Liver (tissue), 9 donors: ENCODE data around the gene FAAP100. TPM values are rescaled to one million over a fixed set of nuclear protein-coding genes. Genes with fewer than 3 reads are reported as not detected.
A peak's percentile ranks its signal among the peaks of the same experiment; 100 is the strongest.

Experiments used
- DNase-seq: peaks from one replicate; pipeline ENCODE4 v3.0.0-alpha.2; 2017; ENCODE audit warnings: low spot score
- H3K27ac ChIP-seq, 2 donors: one replicate each; pipeline ENCODE4 v1.7.0; 2013; ENCODE audit warnings: inconsistent platforms in 2 of 2, low read length in 2 of 2, control low read depth in 1 of 2, low read depth in 1 of 2, mild to moderate bottlenecking in 1 of 2
- H3K27me3 ChIP-seq, 4 donors: one replicate each; pipeline versions ENCODE4 v1.6.1 to v1.7.0; 2013; ENCODE audit warnings: low read length in 3 of 4, inconsistent platforms in 1 of 4, mild to moderate bottlenecking in 1 of 4, moderate library complexity in 1 of 4; ENCODE audit not compliant: control insufficient read depth in 4 of 4, insufficient read depth in 4 of 4
- H3K36me3 ChIP-seq, 4 donors: one replicate each; pipeline versions ENCODE4 v1.6.1 to v1.7.0; 2013; ENCODE audit warnings: low read length in 3 of 4, mild to moderate bottlenecking in 3 of 4, low read depth in 1 of 4, moderate library complexity in 1 of 4; ENCODE audit not compliant: control insufficient read depth in 4 of 4, insufficient read depth in 3 of 4
- H3K4me1 ChIP-seq, 4 donors: one replicate each; pipeline versions ENCODE4 v1.6.1 to v1.7.0; 2013; ENCODE audit warnings: low read length in 3 of 4, mild to moderate bottlenecking in 3 of 4, moderate library complexity in 1 of 4; ENCODE audit not compliant: control insufficient read depth in 4 of 4, insufficient read depth in 4 of 4
- H3K4me3 ChIP-seq, 3 donors: one replicate each; pipeline versions ENCODE4 v1.6.1 to v1.7.0; 2013; ENCODE audit warnings: low read length in 3 of 3, control low read depth in 1 of 3, low read depth in 1 of 3, mild to moderate bottlenecking in 1 of 3
- H3K9ac ChIP-seq, 2 donors: one replicate each; pipeline ENCODE4 v1.7.0; 2013; ENCODE audit warnings: low read length in 2 of 2, mild to moderate bottlenecking in 2 of 2, moderate library complexity in 2 of 2, control low read depth in 1 of 2, low read depth in 1 of 2
- H3K9me3 ChIP-seq, 4 donors: one replicate each; pipeline versions ENCODE4 v1.6.1 to v1.7.0; 2013; ENCODE audit warnings: low read length in 3 of 4; ENCODE audit not compliant: control insufficient read depth in 4 of 4
- ATF3 ChIP-seq: IDR thresholded peaks from 2 replicates; pipeline ENCODE4 v1.6.1; 2016; ENCODE audit warnings: antibody characterized with exemption
- CTCF ChIP-seq: fragments of 150-350 bp; IDR thresholded peaks from 2 replicates; pipeline ENCODE4 v1.5.1; 2017; ENCODE audit warnings: improper control_type of control experiment, low read depth, low read length; ENCODE audit not compliant: missing input control
- EGR1 ChIP-seq, 2 donors: IDR thresholded peaks; 2 replicates each; pipeline ENCODE4 v1.6.1; 2016 to 2018; ENCODE audit warnings: antibody characterized with exemption in 2 of 2, low read depth in 2 of 2
- FOXA1 ChIP-seq: IDR thresholded peaks from 2 replicates; pipeline ENCODE4 v1.6.1; 2016; ENCODE audit warnings: antibody characterized with exemption
- FOXA2 ChIP-seq: IDR thresholded peaks from 2 replicates; pipeline ENCODE4 v1.6.1; 2016; ENCODE audit warnings: antibody characterized with exemption
- GABPA ChIP-seq, 2 donors: IDR thresholded peaks in 1 of 2; conservative IDR thresholded peaks in 1 of 2; 2 replicates each; pipeline ENCODE4 v1.6.1; 2016; ENCODE audit warnings: antibody characterized with exemption in 2 of 2, mild to moderate bottlenecking in 1 of 2, moderate library complexity in 1 of 2
- HNF4A ChIP-seq, 2 donors: conservative IDR thresholded peaks; 2 replicates each; pipeline ENCODE4 v1.6.1; 2016; ENCODE audit warnings: antibody characterized with exemption in 2 of 2, mild to moderate bottlenecking in 2 of 2
- HNF4G ChIP-seq: IDR thresholded peaks from 2 replicates; pipeline ENCODE4 v1.6.1; 2016; ENCODE audit warnings: antibody characterized with exemption
- JUND ChIP-seq, 2 donors: IDR thresholded peaks; 2 replicates each; pipeline ENCODE4 v1.6.1; 2016; ENCODE audit warnings: antibody characterized with exemption in 2 of 2
- MAX ChIP-seq: IDR thresholded peaks from 2 replicates; pipeline ENCODE4 v1.6.1; 2016; ENCODE audit warnings: antibody characterized with exemption
- NR2F2 ChIP-seq: IDR thresholded peaks from 2 replicates; pipeline ENCODE4 v1.6.1; 2016; ENCODE audit warnings: antibody characterized with exemption
- RAD21 ChIP-seq, 2 donors: IDR thresholded peaks; 2 replicates each; pipeline ENCODE4 v1.6.1; 2016; ENCODE audit warnings: antibody characterized with exemption in 2 of 2, mild to moderate bottlenecking in 2 of 2
- REST ChIP-seq: IDR thresholded peaks from 2 replicates; pipeline ENCODE4 v1.6.1; 2016; ENCODE audit warnings: antibody characterized with exemption, mild to moderate bottlenecking
- RXRA ChIP-seq, 2 donors: IDR thresholded peaks; 2 replicates each; pipeline ENCODE4 v1.6.1; 2017 to 2018; ENCODE audit warnings: antibody characterized with exemption in 2 of 2, mild to moderate bottlenecking in 1 of 2
- SP1 ChIP-seq: IDR thresholded peaks from 2 replicates; pipeline ENCODE4 v1.6.1; 2018; ENCODE audit warnings: antibody characterized with exemption, mild to moderate bottlenecking
- TAF1 ChIP-seq: conservative IDR thresholded peaks from 2 replicates; pipeline ENCODE4 v1.6.1; 2016; ENCODE audit warnings: antibody characterized with exemption, mild to moderate bottlenecking
- ZBTB33 ChIP-seq: IDR thresholded peaks from 2 replicates; pipeline ENCODE4 v1.6.1; 2016; ENCODE audit warnings: antibody characterized with exemption
- WGBS: extraction: QIAGEN DNeasy Blood & Tissue Kit; methylation state at CpG from one replicate; pipeline ENCODE4 v1.1.7; 2013; 5-methylcytosine and 5-hydroxymethylcytosine counted together
- polyA plus RNA-seq, 2 donors: library from polyadenylated mRNA; stranded (reverse) in 1 of 2; unstranded in 1 of 2; fragments of 200-250 nt in 1 of 2; fragments of >200 nt in 1 of 2; fragmentation: Nextera tagmentation in 1 of 2; extraction: Ambion mirVana in 1 of 2; gene quantifications; one replicate each; pipeline versions ENCODE4 v1.2.1 to v1.2.3, GENCODE V29; 2013 to 2015
- total RNA-seq, 2 donors: library from RNA; depleted of rRNA; stranded (reverse); fragments of >200 nt; gene quantifications; one replicate each; pipeline ENCODE4 v1.2.3, GENCODE V29; 2014
- donor health status: healthy.
- donor health status: healthy.
- donor health status: healthy.
- donor health status: healthy.
- donor health status: healthy.

FAAP100 gene
- total and polyA plus RNA-seq, 4 donors = 8.1 to 14.7 (median 9.7) TPM

GRCh38 chr17:81508639-81509206 is 43.4 kb downstream of the FAAP100 start:
- Histone ChIP-seq H3K9ac (no peak overlapping the region), H3K27ac (no peak overlapping the region), H3K4me3 (peak overlapping the region in 1 of 3 donors; percentile 97), H3K4me1 (peaks cover 3 to 36% (median 17%) of the 10 kb centered on the region in 4 donors), H3K36me3 (peaks cover 3 to 22% (median 13%) of the 10 kb centered on the region in 4 donors), H3K9me3 (no peaks in the 10 kb centered on the region), H3K27me3 (no peaks in the 10 kb centered on the region)
- no peak for TF ChIP-seq FOXA2
- no peak for TF ChIP-seq GABPA (IDR thresholded peaks at IDR 0.05 in 1 of 2, conservative IDR thresholded peaks at IDR 0.05 in 1 of 2)
- no peak for TF ChIP-seq SP1
- no peak for TF ChIP-seq REST
- no peak for TF ChIP-seq TAF1
- peak in 1 of 2 donors; percentile 8 for TF ChIP-seq HNF4A (conservative IDR thresholded peaks at IDR 0.05)
- no peak for TF ChIP-seq RAD21 (IDR thresholded peaks at IDR 0.05)
- TF ChIP-seq HNF4G = no peak
- TF ChIP-seq JUND (IDR thresholded peaks at IDR 0.05) = peak in 1 of 2 donors; percentile 9
- peak in 1 of 2 donors; percentile 11 for TF ChIP-seq RXRA (IDR thresholded peaks at IDR 0.05)
- no peak for TF ChIP-seq ZBTB33
- no peak for TF ChIP-seq CTCF
- no peak for TF ChIP-seq ATF3
- TF ChIP-seq MAX = no peak
- no peak for TF ChIP-seq EGR1 (IDR thresholded peaks at IDR 0.05; ENCODE audit: low read depth in 2 of 2)
- no peak for TF ChIP-seq FOXA1
- no peak for TF ChIP-seq NR2F2
- no peak for DNase-seq
- 55% methylated on average over 10 of the region's 10 CpGs for WGBS
